Measurements from ENCODE around the gene DFFA. TPM values are rescaled to one million over a fixed set of nuclear protein-coding genes. Genes with fewer than 3 reads are reported as not detected.

DFFA gene
- total and polyA plus RNA-seq, 2 of the 4 experiments (the other 2 are of a cell fraction): 28.1 to 62.6 TPM

- Histone ChIP-seq H3K23ac (ENCODE audit: low read depth, low read length) (no peak overlapping the region), H4K91ac (ENCODE audit: insufficient read depth, low read depth, low read length) (no peak overlapping the region), H3K9me3 (ENCODE audit: control insufficient read depth, insufficient read depth, low read length) (no peaks in the 10 kb centered on the region), H3K14ac (replicated peaks; ENCODE audit: low read depth, low read length) (no peak overlapping the region), H2AK9ac (replicated peaks; ENCODE audit: low read depth, low read length, poor library complexity) (no peak overlapping the region), H3K4me3 (ENCODE audit: insufficient read depth, low read depth, low read length) (no peak overlapping the region), H3K4me2 (ENCODE audit: low read depth, low read length) (no peak overlapping the region), H3K9ac (ENCODE audit: low read depth, low read length) (no peak overlapping the region), H3K36me3 (ENCODE audit: control insufficient read depth, insufficient read depth, low read length) (peaks cover 2% of the 10 kb centered on the region; the same call in 1 of the 2 replicates), H3K18ac (ENCODE audit: low read depth, low read length) (no peak overlapping the region), H2BK5ac (ENCODE audit: low read depth, low read length, poor library complexity, severe bottlenecking) (no peak overlapping the region), H4K20me1 (ENCODE audit: insufficient read depth, low read length) (no peaks in the 10 kb centered on the region), H2BK15ac (ENCODE audit: low read depth, low read length) (no peak overlapping the region), H2BK20ac (ENCODE audit: low read depth, low read length) (no peak overlapping the region), H3K27me3 (ENCODE audit: control insufficient read depth, insufficient read depth, low read length) (no peaks in the 10 kb centered on the region), H2BK120ac (ENCODE audit: low read depth, low read length) (no peak overlapping the region), H4K5ac (ENCODE audit: low read depth, low read length) (no peak overlapping the region), H3K79me1 (ENCODE audit: low read depth in 1 of 2, low read length in 2 of 2) (no peaks in the 10 kb centered on the region; a peak in 1 of 4 replicates), H3K4ac (ENCODE audit: low read depth, low read length) (no peak overlapping the region), H3K4me1 (ENCODE audit: control insufficient read depth, insufficient read depth, low read length) (peaks cover 3% of the 10 kb centered on the region; the same call in 1 of the 2 replicates), H4K8ac (ENCODE audit: low read depth in 2 of 2, low read length in 2 of 2) (no peak overlapping the region), H3K9me1 (ENCODE audit: insufficient read depth, low read length) (no peaks in the 10 kb centered on the region; the same call in 1 of the 2 replicates), H2AFZ (replicated peaks; ENCODE audit: low read length, poor library complexity) (no peak overlapping the region), H3K56ac (ENCODE audit: extremely low read depth, insufficient read depth, low read length) (no peak overlapping the region), H3K27ac (ENCODE audit: insufficient read depth, low read length) (no peak overlapping the region), H2AK5ac (ENCODE audit: low read depth, low read length) (no peak overlapping the region)
- DNase-seq: no peak
- ATAC-seq (ENCODE audit: low read depth): no peak
- dilution Hi-C loops (cut with HindIII; ENCODE audit: low sequenced_read_pairs, unreplicated experiment): no loop called here
- no TSS peak for BruUV-seq (replicated peaks)
- POLR2A ChIA-PET (ENCODE audit: unreplicated experiment): interaction anchor here (0.6 kb wide), 1 partner anchor 10 kb away, joined by 4 read pairs; no protein-coding TSS in a partner anchor
- in situ Hi-C loops (cut with MboI; ENCODE audit: low sequenced_read_pairs): no loop called here
- WGBS, 2 experiments (ENCODE audit: extremely low coverage in 2 of 2, insufficient read length in 1 of 2): 100% methylated on average over 2 of the region's 5 CpGs; no CpG with 5 or more reads in 1 of the 2 experiments
- CTCF ChIA-PET: no interaction called here
- intact Hi-C loops (cut with micrococcal nuclease): no loop called here
- no peak for TF ChIP-seq MAZ (IDR thresholded peaks at IDR 0.05; ENCODE audit: borderline replicate concordance, low read depth, low read length)
- TF ChIP-seq CEBPB (IDR thresholded peaks at IDR 0.05; ENCODE audit: low read depth, low read length): no peak
- no peak for TF ChIP-seq POLR2A (IDR thresholded peaks at IDR 0.05; ENCODE audit: low read depth, low read length)
- TF ChIP-seq, protein P1, sequence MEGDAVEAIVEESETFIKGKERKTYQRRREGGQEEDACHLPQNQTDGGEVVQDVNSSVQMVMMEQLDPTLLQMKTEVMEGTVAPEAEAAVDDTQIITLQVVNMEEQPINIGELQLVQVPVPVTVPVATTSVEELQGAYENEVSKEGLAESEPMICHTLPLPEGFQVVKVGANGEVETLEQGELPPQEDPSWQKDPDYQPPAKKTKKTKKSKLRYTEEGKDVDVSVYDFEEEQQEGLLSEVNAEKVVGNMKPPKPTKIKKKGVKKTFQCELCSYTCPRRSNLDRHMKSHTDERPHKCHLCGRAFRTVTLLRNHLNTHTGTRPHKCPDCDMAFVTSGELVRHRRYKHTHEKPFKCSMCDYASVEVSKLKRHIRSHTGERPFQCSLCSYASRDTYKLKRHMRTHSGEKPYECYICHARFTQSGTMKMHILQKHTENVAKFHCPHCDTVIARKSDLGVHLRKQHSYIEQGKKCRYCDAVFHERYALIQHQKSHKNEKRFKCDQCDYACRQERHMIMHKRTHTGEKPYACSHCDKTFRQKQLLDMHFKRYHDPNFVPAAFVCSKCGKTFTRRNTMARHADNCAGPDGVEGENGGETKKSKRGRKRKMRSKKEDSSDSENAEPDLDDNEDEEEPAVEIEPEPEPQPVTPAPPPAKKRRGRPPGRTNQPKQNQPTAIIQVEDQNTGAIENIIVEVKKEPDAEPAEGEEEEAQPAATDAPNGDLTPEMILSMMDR (conservative IDR thresholded peaks at IDR 0.05; ENCODE audit: low read depth, low read length): no peak
- no peak for TF ChIP-seq BHLHE40 (IDR thresholded peaks at IDR 0.05; ENCODE audit: low read depth, low read length)
- TF ChIP-seq RAD21 (IDR thresholded peaks at IDR 0.05; ENCODE audit: low read length): no peak
- TF ChIP-seq RCOR1 (IDR thresholded peaks at IDR 0.05; ENCODE audit: insufficient replicate concordance, low read length): no peak
- no peak for TF ChIP-seq RFX5 (IDR thresholded peaks at IDR 0.05; ENCODE audit: low read depth, low read length)
- no peak for TF ChIP-seq MAFK (IDR thresholded peaks at IDR 0.05; ENCODE audit: low read depth, low read length)
- TF ChIP-seq, protein P2, sequence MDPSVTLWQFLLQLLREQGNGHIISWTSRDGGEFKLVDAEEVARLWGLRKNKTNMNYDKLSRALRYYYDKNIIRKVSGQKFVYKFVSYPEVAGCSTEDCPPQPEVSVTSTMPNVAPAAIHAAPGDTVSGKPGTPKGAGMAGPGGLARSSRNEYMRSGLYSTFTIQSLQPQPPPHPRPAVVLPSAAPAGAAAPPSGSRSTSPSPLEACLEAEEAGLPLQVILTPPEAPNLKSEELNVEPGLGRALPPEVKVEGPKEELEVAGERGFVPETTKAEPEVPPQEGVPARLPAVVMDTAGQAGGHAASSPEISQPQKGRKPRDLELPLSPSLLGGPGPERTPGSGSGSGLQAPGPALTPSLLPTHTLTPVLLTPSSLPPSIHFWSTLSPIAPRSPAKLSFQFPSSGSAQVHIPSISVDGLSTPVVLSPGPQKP (IDR thresholded peaks at IDR 0.05; ENCODE audit: borderline replicate concordance, low read depth, low read length): no peak
- TF ChIP-seq, protein P3, sequence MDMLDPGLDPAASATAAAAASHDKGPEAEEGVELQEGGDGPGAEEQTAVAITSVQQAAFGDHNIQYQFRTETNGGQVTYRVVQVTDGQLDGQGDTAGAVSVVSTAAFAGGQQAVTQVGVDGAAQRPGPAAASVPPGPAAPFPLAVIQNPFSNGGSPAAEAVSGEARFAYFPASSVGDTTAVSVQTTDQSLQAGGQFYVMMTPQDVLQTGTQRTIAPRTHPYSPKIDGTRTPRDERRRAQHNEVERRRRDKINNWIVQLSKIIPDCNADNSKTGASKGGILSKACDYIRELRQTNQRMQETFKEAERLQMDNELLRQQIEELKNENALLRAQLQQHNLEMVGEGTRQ (IDR thresholded peaks at IDR 0.05; ENCODE audit: low read depth, low read length): no peak
- no peak for TF ChIP-seq MXI1 (IDR thresholded peaks at IDR 0.05; ENCODE audit: borderline replicate concordance, low read depth, low read length)
- no peak for TF ChIP-seq SMC3 (IDR thresholded peaks at IDR 0.05; ENCODE audit: low read depth, low read length)
- no peak for TF ChIP-seq NFE2L2 (IDR thresholded peaks at IDR 0.05; ENCODE audit: low read depth, low read length)
- no peak for TF ChIP-seq FOS (IDR thresholded peaks at IDR 0.05; ENCODE audit: low read depth, low read length)
- TF ChIP-seq CHD1 (IDR thresholded peaks at IDR 0.05; ENCODE audit: low read depth, low read length): no peak
Measured at GRCh38 chr1:10456048-10456447, 16.3 kb downstream of the DFFA start.
